K562 (cell line): ENCODE data around the gene RPUSD1. TPM values are rescaled to one million over a fixed set of nuclear protein-coding genes. Genes with fewer than 3 reads are reported as not detected.
A peak's percentile ranks its signal among the peaks of the same experiment; 100 is the strongest.

ENCODE experiments used
- ATAC-seq: fragments of 200-7000 bp; cut with Tn5 transposase; 3 replicates; pipeline ENCODE4 v1.9.1; 2020; ENCODE audit warnings: moderate library complexity
- BruUV-seq: library from RNA; stranded (reverse); fragments of 400-500 nt; replicated peaks from 2 replicates; lab custom pipeline; 2021; lab: Mats Ljungman, UMichigan
- CTCF ChIA-PET: fragments of 300-600 bp; formaldehyde crosslinking; extraction: SDS; loops from one replicate; lab custom pipeline; 2021; ENCODE audit warnings: low intra/inter-chr PET ratio; lab: Yijun Ruan, JAX
- POLR2A ChIA-PET: fragments of 300-600, 350-650 bp; sonication (Branson Sonifier 250); formaldehyde crosslinking; extraction: SDS; loops from one replicate; lab custom pipeline; 2021; ENCODE audit warnings: antibody characterized with exemption, inconsistent platforms; lab: Yijun Ruan, JAX
- DNase-seq, 4 experiments: peaks; one replicate each; pipeline versions ENCODE4 v3.0.0 to v3.0.0-alpha.2; 2011 to 2018; ENCODE audit warnings: low spot score in 3 of 4, mixed read lengths in 3 of 4; ENCODE audit errors: extremely low read depth in 1 of 4
- FAIRE-seq: peaks from 2 replicates; lab custom pipeline; 2011; peaks lifted over from hg19 to GRCh38; lab: Jason Lieb, UNC
- H2AFZ ChIP-seq: 2 replicates; pipeline ENCODE4 v1.6.0; 2011; ENCODE audit warnings: low read depth, low read length, control low read depth, inconsistent platforms
- H3K27ac ChIP-seq: fragments of 200-600 bp; 3 replicates; pipeline ENCODE4 v1.8.0; 2011; ENCODE audit warnings: low read depth, mild to moderate bottlenecking, control low read depth, inconsistent platforms, low read length, moderate library complexity, mixed read lengths; ENCODE audit errors: extremely low read depth
- H3K27me3 ChIP-seq, 2 experiments: fragments of 300-600 bp in 1 of 2; 2 replicates in 1 of 2; 3 replicates in 1 of 2; pipeline versions ENCODE4 v1.6.0 to v1.8.0; 2011; ENCODE audit warnings: inconsistent platforms in 2 of 2, low read length in 2 of 2, mild to moderate bottlenecking in 1 of 2, mixed read lengths in 1 of 2, moderate library complexity in 1 of 2; ENCODE audit not compliant: control insufficient read depth in 2 of 2, insufficient read depth in 2 of 2
- H3K36me3 ChIP-seq: fragments of 300-600 bp; 3 replicates; pipeline ENCODE4 v1.8.0; 2011; ENCODE audit warnings: mild to moderate bottlenecking, low read length, inconsistent platforms; ENCODE audit not compliant: control insufficient read depth, insufficient read depth
- H3K4me1 ChIP-seq, 2 experiments: fragments of 200-600 bp in 1 of 2; replicated peaks in 1 of 2; 2 replicates in 1 of 2; 3 replicates in 1 of 2; pipeline versions ENCODE4 v1.5.1 to v1.8.0; 2011; ENCODE audit warnings: inconsistent platforms in 2 of 2, low read length in 2 of 2, mild to moderate bottlenecking in 1 of 2, mixed read lengths in 1 of 2, moderate library complexity in 1 of 2; ENCODE audit not compliant: control insufficient read depth in 2 of 2, insufficient read depth in 2 of 2
- H3K4me2 ChIP-seq: 2 replicates; pipeline ENCODE4 v1.6.1; 2011; ENCODE audit warnings: low read length, control low read depth, inconsistent platforms, mixed read lengths; ENCODE audit not compliant: insufficient read depth
- H3K4me3 ChIP-seq: fragments of 200-600 bp; sonication (generic), shearing (Covaris generic); 2 replicates; pipeline ENCODE4 v1.5.1; 2016; ENCODE audit warnings: control low read depth, inconsistent platforms
- H3K79me2 ChIP-seq: fragments of 200-600 bp; 3 replicates; pipeline ENCODE4 v1.8.0; 2011; ENCODE audit warnings: low read length, inconsistent platforms; ENCODE audit not compliant: control insufficient read depth, insufficient read depth
- H3K9ac ChIP-seq, 2 experiments: 2 replicates each; pipeline versions ENCODE4 v1.6.0 to v1.6.1; 2011; ENCODE audit warnings: low read depth in 2 of 2, low read length in 2 of 2, control low read depth in 1 of 2, inconsistent platforms in 1 of 2, mild to moderate bottlenecking in 1 of 2, mixed read lengths in 1 of 2; ENCODE audit not compliant: insufficient read depth in 1 of 2
- H3K9me1 ChIP-seq: one replicate; pipeline ENCODE4 v1.6.0; 2011; ENCODE audit warnings: inconsistent platforms, mild to moderate bottlenecking, low read length, moderate library complexity; ENCODE audit not compliant: control insufficient read depth, insufficient read depth
- H3K9me3 ChIP-seq: replicated peaks from 2 replicates; pipeline ENCODE4 v1.5.1; 2011; ENCODE audit warnings: low read depth, low read length, inconsistent platforms; ENCODE audit not compliant: control insufficient read depth, insufficient read depth
- H4K20me1 ChIP-seq: replicated peaks from 2 replicates; pipeline ENCODE4 v1.6.1; 2011; ENCODE audit warnings: low read length, inconsistent platforms, mixed read lengths; ENCODE audit not compliant: control insufficient read depth, insufficient read depth
- CCNT2 ChIP-seq: IDR thresholded peaks from 2 replicates; pipeline ENCODE4 v1.6.1; 2011; ENCODE audit warnings: borderline replicate concordance, low read depth, mild to moderate bottlenecking, moderate library complexity, mixed read lengths, low read length; ENCODE audit not compliant: insufficient read length; ENCODE audit errors: extremely low read depth
- KDM5B ChIP-seq: fragments of 200-600 bp; sonication (generic); IDR thresholded peaks from 2 replicates; pipeline ENCODE4 v1.6.1; 2012; ENCODE audit warnings: low read depth, mild to moderate bottlenecking, moderate library complexity, low read length, control low read depth, inconsistent platforms; ENCODE audit not compliant: insufficient replicate concordance
- MTA3 ChIP-seq: fragments of 450-650 bp; formaldehyde crosslinking; IDR thresholded peaks from 2 replicates; pipeline ENCODE4 v1.6.1; 2017; ENCODE audit warnings: mild to moderate bottlenecking, borderline replicate concordance
- POLR2G ChIP-seq: fragments of 200-400 bp; formaldehyde crosslinking; IDR thresholded peaks from 2 replicates; pipeline ENCODE4 v1.6.1; 2017; ENCODE audit warnings: low read depth, mild to moderate bottlenecking, antibody characterized with exemption, low read length, moderate library complexity
- VEZF1 ChIP-seq: fragments of 200-800 bp; sonication (Bioruptor generic); IDR thresholded peaks from 2 replicates; pipeline ENCODE4 v1.6.1; 2017; ENCODE audit warnings: missing genetic modification characterization, missing compliant biosample characterization
- WGBS: fragments of 100-300 bp; shearing (Covaris generic); methylation state at CpG from one replicate; pipeline ENCODE4 v1.1.6; 2016; ENCODE audit warnings: low coverage, mixed read lengths; ENCODE audit not compliant: insufficient coverage; ENCODE audit errors: missing lambda C conversion rate; 5-methylcytosine and 5-hydroxymethylcytosine counted together
- in situ Hi-C: fragments of 300-500 bp; cut with MboI; formaldehyde crosslinking; loops from 4 replicates; pipeline ENCODE4 v1.15.0; 2018; ENCODE audit warnings: inconsistent platforms, mixed read lengths
- intact Hi-C: fragments of 100-400 bp; cut with micrococcal nuclease; formaldehyde crosslinking; loops from 2 replicates; pipeline ENCODE4 v1.14.2; 2022
- polyA plus RNA-seq, 8 experiments: library from polyadenylated mRNA; depleted of rRNA in 4 of 8; stranded (reverse) in 5 of 8; unstranded in 3 of 8; fragments of >200 nt; fragmentation: Nextera tagmentation in 2 of 8; fragmentation: Illumina TruSeq in 1 of 8; extraction: Ambion mirVana in 2 of 8; extraction: Trizol in 1 of 8; gene quantifications; 2 replicates each; pipeline versions ENCODE4 v1.2.1 to v1.2.3, GENCODE V29; 2011 to 2014; ENCODE audit warnings: inconsistent platforms in 1 of 8, missing spikeins in 1 of 8
- total RNA-seq, 7 experiments: library from RNA; depleted of rRNA in 6 of 7; stranded (reverse); fragments of >200 nt in 6 of 7; fragmentation: Illumina TruSeq in 2 of 7; extraction: Trizol in 2 of 7; gene quantifications; 2 replicates each; pipeline versions ENCODE4 v1.2.1 to v1.2.3, GENCODE V29; 2011 to 2021; ENCODE audit warnings: low replicate concordance in 1 of 7

Gene RPUSD1
- total and polyA plus RNA-seq, 9 of the 15 experiments (the other 6 are each of a cell fraction or from before 2014, with no cell fraction given): 0.45 to 56.6 (median 12.0) TPM

- Histone ChIP-seq H4K20me1 (peaks cover 11% of the 10 kb centered on the region), H3K4me1 (peaks cover 2 to 88% of the 10 kb centered on the region in 2 experiments; a peak in 3 of 5 replicates), H2AFZ (no peak within 1 kb of the TSS), H3K9me3 (no peaks in the 10 kb centered on the region), H3K79me2 (no peaks in the 10 kb centered on the region), H3K27ac (no peak within 1 kb of the TSS), H3K4me3 (no peak within 1 kb of the TSS), H3K9me1 (no peaks in the 10 kb centered on the region), H3K36me3 (peaks cover 15% of the 10 kb centered on the region; the same call in 1 of the 3 replicates), H3K27me3 (no peaks in the 10 kb centered on the region), H3K9ac (peak within 1 kb of the TSS in 1 of 2 experiments; percentile 14; a peak in 2 of 4 replicates)
- POLR2A ChIA-PET: interaction anchor here (0.6 to 1.6 kb wide), 5 partner anchors 12 to 297 kb away, joined by 3 to 6 read pairs (median 4); partner anchors contain the start of genes CHTF18 and RPUSD1
- in situ Hi-C loops: no loop called here
- intact Hi-C loops: no loop called here
- CTCF ChIA-PET: no interaction called here
- no TSS peak for BruUV-seq
- ATAC-seq: peak; percentile 49
- TF ChIP-seq VEZF1 (CRISPR knock-in tag) (0 out of 2 replicates have a peak, but pooled peaks have one; percentile 22), POLR2G (peak; percentile 18), KDM5B (no peak), MTA3 (no peak), CCNT2 (peak; percentile 52)
- TF ChIP-seq, all 486 proteins: peak for 3
- WGBS: 7% methylated on average over 27 of the region's 57 CpGs
- H3K4me2 ChIP-seq: no peak within 1 kb of the TSS
- FAIRE-seq: no peak
- DNase-seq: peak; percentile 46 to 78 (median 64)
Observed at GRCh38 chr16:799948-800833, 12.0 kb upstream of the RPUSD1 start, which contains the start of gene GNG13. GNG13 (minus strand) TSS chr16:800734; CDS start chr16:799077, 1,657 bp downstream.
